IPS-20b (cell line): ENCODE results near the gene HEXD.
A peak's percentile ranks its signal among the peaks of the same experiment; 100 is the strongest.

ENCODE experiments used
- H3K27ac ChIP-seq: one replicate; pipeline ENCODE4 v1.5.1; 2013; ENCODE audit warnings: low read length
- H3K27me3 ChIP-seq: 2 replicates; pipeline ENCODE4 v1.6.1; 2013; ENCODE audit warnings: mild to moderate bottlenecking, low read length, inconsistent platforms; ENCODE audit not compliant: insufficient read depth
- H3K36me3 ChIP-seq: 2 replicates; pipeline ENCODE4 v1.6.1; 2013; ENCODE audit warnings: low read depth, mild to moderate bottlenecking, inconsistent platforms, low read length, moderate library complexity; ENCODE audit not compliant: insufficient read depth
- H3K4me1 ChIP-seq: 2 replicates; pipeline ENCODE4 v1.6.1; 2013; ENCODE audit warnings: mild to moderate bottlenecking, control low read depth, inconsistent platforms, low read length, moderate library complexity; ENCODE audit not compliant: insufficient read depth
- H3K4me3 ChIP-seq: 2 replicates; pipeline ENCODE4 v1.5.1; 2013; ENCODE audit warnings: mild to moderate bottlenecking, low read length, inconsistent platforms
- H3K9ac ChIP-seq: 2 replicates; pipeline ENCODE4 v1.6.1; 2013; ENCODE audit warnings: low read depth, mild to moderate bottlenecking, inconsistent platforms, low read length, moderate library complexity
- H3K9me3 ChIP-seq: 2 replicates; pipeline ENCODE4 v1.6.1; 2013; ENCODE audit warnings: mild to moderate bottlenecking, low read depth, low read length, inconsistent platforms; ENCODE audit not compliant: insufficient read depth

The HEXD gene

DNA sequence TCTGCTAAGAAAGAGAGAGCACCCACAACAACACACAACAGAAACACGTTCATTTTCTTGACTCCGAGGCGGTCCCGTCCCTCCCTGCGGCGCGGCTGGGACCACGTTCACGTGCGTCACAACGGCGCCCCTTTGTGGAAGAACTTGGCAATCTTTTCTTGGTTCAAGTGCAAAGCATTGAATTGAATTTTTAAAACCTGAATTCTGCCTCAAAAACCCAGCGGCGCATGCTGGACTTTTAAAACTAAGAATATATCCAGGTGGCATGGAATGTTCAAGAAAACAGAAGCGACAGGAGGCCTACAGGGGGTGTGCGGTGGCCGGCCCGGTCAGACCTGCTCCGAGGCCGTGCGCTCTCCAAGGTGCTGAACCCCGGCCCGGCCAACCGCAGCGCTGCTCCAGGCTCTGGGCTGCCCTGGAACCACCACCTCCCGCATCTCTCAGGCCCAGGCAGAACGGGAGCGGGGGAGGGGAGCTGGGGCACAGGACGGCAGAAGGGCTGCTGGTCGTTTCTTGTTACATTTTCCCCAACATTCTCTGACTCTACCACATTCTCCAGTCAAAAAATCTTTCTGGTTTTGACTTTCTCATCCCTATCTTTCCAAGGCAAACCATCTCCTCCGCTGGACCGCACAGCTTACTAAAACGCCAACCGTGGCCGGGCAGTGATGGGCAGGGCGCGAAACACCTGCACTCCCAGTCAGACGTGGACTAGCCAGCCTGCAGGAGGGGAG lies 3.4 kb upstream of the HEXD start:
- no peaks in the 10 kb centered on the region for H3K9me3 ChIP-seq
- peaks cover 9% of the 10 kb centered on the region; the same call in 1 of the 2 replicates for H3K27me3 ChIP-seq
- peak overlapping the region; percentile 55; the same call in 1 of the 2 replicates for H3K4me3 ChIP-seq
- no peaks in the 10 kb centered on the region for H3K36me3 ChIP-seq
- H3K27ac ChIP-seq = no peak overlapping the region
- H3K9ac ChIP-seq = no peak overlapping the region
- H3K4me1 ChIP-seq = no peaks in the 10 kb centered on the region

DNA sequence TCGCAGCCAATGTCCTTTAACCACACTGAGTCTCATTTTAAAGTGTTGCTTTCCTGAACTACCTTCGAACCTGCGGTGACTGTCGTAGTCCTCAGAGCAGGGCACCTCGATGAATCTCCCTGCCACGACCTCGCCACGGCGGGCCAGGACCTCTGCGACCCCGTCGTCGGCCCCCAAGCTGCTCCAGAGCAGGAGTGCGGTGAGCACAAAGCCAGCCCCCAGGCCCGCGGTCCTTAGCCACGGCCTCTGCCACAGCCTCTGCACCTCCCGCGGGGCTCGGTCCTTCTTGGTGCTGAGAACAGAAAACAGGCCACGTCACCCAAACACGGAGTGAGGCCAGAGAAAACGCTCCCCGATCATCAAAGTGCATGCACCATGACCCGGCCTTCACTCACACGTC lies 2.8 kb upstream of the HEXD start:
- 0 out of 2 replicates have a peak, but pooled peaks cover 3% of the 10 kb centered on the region for H3K36me3 ChIP-seq
- peaks cover 10% of the 10 kb centered on the region; the same call in 1 of the 2 replicates for H3K27me3 ChIP-seq
- no peaks in the 10 kb centered on the region for H3K9me3 ChIP-seq
- no peak overlapping the region for H3K27ac ChIP-seq
- H3K4me1 ChIP-seq = no peaks in the 10 kb centered on the region
- no peak overlapping the region for H3K9ac ChIP-seq
- no peak overlapping the region for H3K4me3 ChIP-seq

DNA sequence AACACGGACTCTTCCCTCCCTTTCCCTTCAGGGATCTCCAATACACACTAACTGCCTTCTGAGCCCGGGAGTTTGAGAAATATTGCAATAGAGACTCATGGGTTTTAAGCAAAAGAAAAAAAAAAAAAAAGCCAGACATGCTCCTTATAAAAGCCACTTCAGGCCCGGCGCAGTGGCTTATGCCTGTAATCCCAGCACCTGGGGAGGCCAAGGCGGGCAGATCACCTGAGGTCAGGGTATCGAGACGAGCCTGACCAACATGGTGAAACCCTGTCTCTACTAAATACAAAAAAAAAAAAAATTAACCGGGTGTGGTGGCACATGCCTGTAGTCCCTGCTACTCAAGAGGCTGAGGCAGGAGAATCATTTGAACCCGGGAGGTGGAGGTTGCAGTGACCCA lies 2.4 kb upstream of the HEXD start:
- no peak overlapping the region for H3K27ac ChIP-seq
- H3K4me1 ChIP-seq = no peaks in the 10 kb centered on the region
- H3K36me3 ChIP-seq = peaks cover 5% of the 10 kb centered on the region; the same call in 1 of the 2 replicates
- H3K9me3 ChIP-seq = no peaks in the 10 kb centered on the region
- no peak overlapping the region for H3K9ac ChIP-seq
- no peak overlapping the region for H3K4me3 ChIP-seq
- peaks cover 10% of the 10 kb centered on the region; the same call in 1 of the 2 replicates for H3K27me3 ChIP-seq

DNA sequence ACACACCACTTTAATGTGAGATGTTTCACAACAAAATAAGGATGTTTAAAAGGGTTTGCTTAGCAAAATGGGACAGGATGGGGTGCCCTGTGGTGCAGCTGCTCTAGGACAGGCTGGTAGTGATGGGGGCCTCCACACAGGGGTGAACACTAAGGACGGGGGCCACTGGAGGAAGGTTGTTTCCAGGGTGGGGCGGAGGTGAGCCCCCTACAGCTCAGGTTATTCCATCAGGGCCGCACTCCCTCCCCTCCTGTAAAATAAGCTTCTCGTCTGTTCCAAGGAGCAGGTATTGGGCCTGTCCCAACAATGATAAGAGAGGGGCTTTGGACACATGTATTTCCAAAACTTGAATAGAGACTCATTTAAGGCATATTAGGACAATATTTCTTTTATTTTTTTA lies 1.9 kb upstream of the HEXD start:
- Histone ChIP-seq H3K9me3 (no peaks in the 10 kb centered on the region), H3K27me3 (peaks cover 10% of the 10 kb centered on the region; the same call in 1 of the 2 replicates), H3K4me1 (no peaks in the 10 kb centered on the region), H3K36me3 (peaks cover 10% of the 10 kb centered on the region; the same call in 1 of the 2 replicates), H3K27ac (no peak overlapping the region), H3K9ac (no peak overlapping the region), H3K4me3 (no peak overlapping the region)

DNA sequence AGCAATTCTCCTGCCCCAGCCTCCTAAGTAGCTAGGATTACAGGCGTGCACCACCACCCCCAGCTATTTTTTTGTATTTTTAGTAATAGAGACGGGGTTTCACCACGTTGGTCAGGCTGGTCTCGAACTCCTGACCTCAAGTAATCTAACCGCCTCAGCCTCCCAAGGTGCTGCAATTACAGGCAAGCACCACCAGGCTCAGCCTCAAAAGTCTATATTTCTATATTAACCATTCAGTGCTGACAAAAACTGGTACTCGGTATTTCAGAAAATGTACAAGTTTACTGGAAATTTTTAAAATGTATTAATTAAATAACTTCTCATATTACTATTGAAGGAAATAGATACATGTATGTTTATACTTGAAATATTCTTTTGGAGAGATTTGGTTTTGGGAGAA lies 1.4 kb upstream of the HEXD start:
- Histone ChIP-seq H3K36me3 (peaks cover 10% of the 10 kb centered on the region; the same call in 1 of the 2 replicates), H3K9me3 (no peaks in the 10 kb centered on the region), H3K4me1 (no peaks in the 10 kb centered on the region), H3K9ac (no peak overlapping the region), H3K27me3 (peaks cover 10% of the 10 kb centered on the region; the same call in 1 of the 2 replicates), H3K27ac (no peak overlapping the region), H3K4me3 (no peak overlapping the region)

DNA sequence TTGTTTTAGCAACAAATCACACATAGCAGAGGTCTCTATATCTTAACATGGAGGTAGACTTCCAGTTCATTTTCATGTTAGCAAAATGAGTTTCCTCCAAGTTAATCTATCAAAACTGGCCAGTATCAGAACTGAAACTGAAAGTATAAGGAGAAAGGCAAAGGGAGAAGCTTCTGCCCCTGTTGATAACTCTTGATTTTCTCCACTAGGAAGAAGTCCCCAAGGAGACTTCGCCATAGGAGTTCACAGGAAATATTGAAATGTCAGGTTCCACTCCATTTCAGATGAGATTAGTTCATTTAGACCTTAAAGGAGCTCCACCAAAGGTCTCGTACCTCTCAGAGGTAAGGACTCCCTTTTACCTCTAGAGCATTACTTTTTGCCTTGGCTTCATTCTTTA lies 1.4 kb downstream of the HEXD start:
- Histone ChIP-seq H3K36me3 (peaks cover 10% of the 10 kb centered on the region; the same call in 1 of the 2 replicates), H3K27ac (no peak overlapping the region), H3K9ac (no peak overlapping the region), H3K4me1 (no peaks in the 10 kb centered on the region), H3K27me3 (peaks cover 10% of the 10 kb centered on the region; the same call in 1 of the 2 replicates), H3K9me3 (no peaks in the 10 kb centered on the region; the same call in 1 of the 2 replicates), H3K4me3 (peak overlapping the region; percentile 83; the same call in 1 of the 2 replicates)

DNA sequence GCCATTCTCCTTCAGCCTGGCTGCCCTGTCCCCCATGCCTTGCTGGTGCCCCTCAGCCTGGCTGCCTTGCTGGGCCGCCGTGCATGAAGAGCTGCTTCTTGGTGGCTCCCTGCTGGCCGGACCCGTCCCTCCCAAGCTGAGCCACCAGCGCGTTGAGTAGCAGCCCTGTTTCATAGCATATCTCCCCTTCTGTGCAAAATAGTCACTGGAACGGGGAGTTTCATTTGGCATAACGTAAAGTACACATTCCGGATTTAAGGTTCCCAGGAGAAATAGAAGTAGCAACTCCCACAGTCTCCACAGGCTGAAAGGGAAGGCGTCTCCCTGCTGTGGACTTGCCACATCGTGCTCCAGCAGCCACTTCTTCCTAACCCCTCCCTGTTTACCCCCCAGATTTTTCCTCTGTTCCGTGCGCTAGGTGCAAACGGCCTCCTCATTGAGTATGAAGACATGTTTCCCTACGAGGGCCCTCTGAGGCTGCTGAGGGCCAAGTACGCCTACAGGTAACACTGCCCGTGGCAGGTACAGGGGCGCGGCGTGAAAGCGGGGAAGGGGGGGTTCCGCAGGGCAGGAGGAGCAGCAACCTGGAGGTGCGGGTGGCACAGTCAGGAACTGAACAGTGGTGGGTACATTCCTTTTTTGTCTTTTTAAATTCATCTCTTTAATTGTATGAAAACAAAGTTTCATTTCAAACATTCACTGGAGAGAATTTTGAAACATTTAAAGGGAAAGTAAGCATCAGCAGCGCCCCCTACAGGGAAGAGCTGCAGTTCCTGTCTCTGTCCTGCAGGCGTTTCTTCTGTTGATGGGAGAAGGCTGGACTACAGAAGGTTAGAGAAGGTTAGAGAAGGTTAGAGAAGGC lies 6.1 kb downstream of the HEXD start:
- peaks cover 6% of the 10 kb centered on the region; the same call in 1 of the 2 replicates for H3K27me3 ChIP-seq
- no peak overlapping the region for H3K9ac ChIP-seq
- no peaks in the 10 kb centered on the region for H3K4me1 ChIP-seq
- no peak overlapping the region for H3K27ac ChIP-seq
- no peak overlapping the region for H3K4me3 ChIP-seq
- H3K36me3 ChIP-seq = peaks cover 10% of the 10 kb centered on the region; the same call in 1 of the 2 replicates
- H3K9me3 ChIP-seq = no peaks in the 10 kb centered on the region; the same call in 1 of the 2 replicates

DNA sequence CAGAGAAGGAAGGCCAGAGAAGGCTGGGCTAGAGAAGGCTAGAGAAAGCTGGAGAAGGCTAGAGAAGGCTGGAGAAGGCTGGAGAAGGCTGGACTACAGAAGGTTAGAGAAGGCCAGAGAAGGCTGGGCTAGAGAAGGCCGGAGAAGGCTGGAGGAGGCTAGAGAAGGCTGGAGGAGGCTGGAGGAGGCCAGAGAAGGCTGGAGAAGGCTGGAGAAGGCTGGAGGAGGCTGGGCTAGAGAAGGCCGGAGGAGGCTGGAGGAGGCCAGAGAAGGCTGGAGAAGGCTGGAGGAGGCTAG lies 6.7 kb downstream of the HEXD start:
- Histone ChIP-seq H3K4me1 (no peaks in the 10 kb centered on the region), H3K27me3 (0 out of 2 replicates have a peak, but pooled peaks cover under 1% of the 10 kb centered on the region), H3K9ac (no peak overlapping the region), H3K9me3 (no peaks in the 10 kb centered on the region; the same call in 1 of the 2 replicates), H3K4me3 (no peak overlapping the region), H3K36me3 (peaks cover 10% of the 10 kb centered on the region; the same call in 1 of the 2 replicates), H3K27ac (no peak overlapping the region)

DNA sequence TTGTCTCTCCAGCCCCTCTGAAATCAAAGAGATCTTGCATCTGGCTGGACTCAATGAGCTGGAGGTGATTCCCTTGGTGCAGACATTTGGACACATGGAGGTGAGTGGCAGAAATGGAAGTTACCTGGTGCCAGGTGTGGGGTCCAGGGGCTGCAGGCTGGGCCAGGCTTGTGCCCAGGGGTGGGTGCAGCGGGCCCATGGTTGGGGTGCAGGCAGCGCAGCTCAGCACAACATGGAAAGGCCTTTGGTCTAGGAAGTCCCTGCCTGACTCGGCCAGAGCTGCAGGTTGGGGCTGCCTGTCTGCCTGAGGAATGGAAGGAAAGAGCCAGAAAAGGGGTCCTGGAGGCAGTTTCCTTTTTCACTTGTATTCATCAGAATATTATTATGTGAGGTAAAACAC lies 10.4 kb downstream of the HEXD start:
- no peak overlapping the region for H3K4me3 ChIP-seq
- no peak overlapping the region for H3K9ac ChIP-seq
- no peaks in the 10 kb centered on the region for H3K9me3 ChIP-seq
- H3K36me3 ChIP-seq = no peaks in the 10 kb centered on the region
- H3K4me1 ChIP-seq = no peaks in the 10 kb centered on the region
- no peak overlapping the region for H3K27ac ChIP-seq
- no peaks in the 10 kb centered on the region for H3K27me3 ChIP-seq

DNA sequence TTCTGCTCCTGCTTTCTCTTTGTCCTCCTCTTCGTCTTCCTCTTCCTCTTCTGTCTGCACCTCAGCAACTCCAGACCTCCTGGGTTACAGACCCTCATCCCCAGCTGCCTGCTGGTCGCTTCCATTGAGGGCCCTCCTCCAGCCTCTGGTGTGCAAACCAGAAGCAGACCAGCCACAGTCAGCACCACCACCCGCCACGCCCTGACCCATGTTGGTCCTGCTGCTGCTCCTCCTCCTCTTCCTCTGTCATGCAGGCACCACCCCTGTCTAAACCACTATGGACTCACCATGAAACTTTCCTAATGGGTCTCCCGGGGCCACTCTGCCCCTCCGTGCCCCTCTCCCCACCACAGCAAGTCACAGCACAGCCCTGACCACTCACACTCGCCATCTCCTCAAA lies 11.7 kb downstream of the HEXD start:
- Histone ChIP-seq H3K9ac (no peak overlapping the region), H3K9me3 (no peaks in the 10 kb centered on the region), H3K4me3 (no peak overlapping the region), H3K27me3 (no peaks in the 10 kb centered on the region), H3K4me1 (no peaks in the 10 kb centered on the region), H3K36me3 (no peaks in the 10 kb centered on the region), H3K27ac (no peak overlapping the region)

DNA sequence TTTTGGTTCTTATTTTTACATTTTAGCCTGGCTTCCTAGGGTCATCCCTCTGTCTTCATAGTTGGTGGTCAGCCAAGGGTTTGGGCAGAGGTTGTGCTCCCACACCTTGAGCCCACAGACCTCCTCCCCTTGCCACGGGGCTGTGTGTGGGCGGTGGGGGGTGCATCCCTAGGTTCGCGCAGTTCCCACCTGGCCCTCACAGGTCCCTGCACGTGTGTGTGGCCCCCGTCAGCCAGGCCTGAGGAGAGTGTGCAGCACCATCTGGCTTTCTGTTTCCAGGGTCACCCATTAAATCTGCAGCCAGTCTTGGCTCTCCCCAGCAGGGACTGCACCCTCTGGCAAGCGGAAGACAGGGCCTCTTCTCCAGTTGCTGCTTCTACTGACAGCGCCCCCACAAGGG lies 13.9 kb downstream of the HEXD start:
- Histone ChIP-seq H3K36me3 (no peaks in the 10 kb centered on the region), H3K4me3 (no peak overlapping the region), H3K27me3 (no peaks in the 10 kb centered on the region), H3K27ac (no peak overlapping the region), H3K9ac (no peak overlapping the region), H3K9me3 (no peaks in the 10 kb centered on the region), H3K4me1 (no peaks in the 10 kb centered on the region)
